ENCODE data around the gene PTPRF.

PTPRF gene

GRCh38 chr1:43513471-43514173, 17.1 kb upstream of the PTPRF start:
- DNase-seq (ENCODE audit: low spot score), result no peak

- DNase-seq (ENCODE audit: low spot score), result peak; percentile 55
Observed at GRCh38 chr1:43518935-43519686, 11.6 kb upstream of the PTPRF start.

GRCh38 chr1:43520100-43520778, 10.4 kb upstream of the PTPRF start:
- DNase-seq (ENCODE audit: low spot score), result peak; percentile 67

- no peak for DNase-seq (ENCODE audit: low spot score)
Observed at GRCh38 chr1:43521078-43521477, 9.6 kb upstream of the PTPRF start.

GRCh38 chr1:43521756-43522155, 8.9 kb upstream of the PTPRF start:
- no peak for DNase-seq (ENCODE audit: low spot score)

GRCh38 chr1:43522431-43522775, 8.3 kb upstream of the PTPRF start:
- DNase-seq (ENCODE audit: low spot score), result no peak

- no peak for DNase-seq (ENCODE audit: low spot score)
Observed at GRCh38 chr1:43522776-43523480, 7.8 kb upstream of the PTPRF start.

GRCh38 chr1:43524804-43525203, 5.9 kb upstream of the PTPRF start:
- no peak for DNase-seq (ENCODE audit: low spot score)

GRCh38 chr1:43526002-43526401, 4.7 kb upstream of the PTPRF start:
- DNase-seq (ENCODE audit: low spot score), result no peak

GRCh38 chr1:43527111-43527878, 3.4 kb upstream of the PTPRF start:
- no peak for DNase-seq (ENCODE audit: low spot score)

- peak; percentile 75 for DNase-seq (ENCODE audit: low spot score)
Observed at GRCh38 chr1:43529206-43529731, 1.4 kb upstream of the PTPRF start.

- peak; percentile 85 for DNase-seq (ENCODE audit: low spot score)
Observed at GRCh38 chr1:43531107-43531905, 623 bp downstream of the PTPRF start.

GRCh38 chr1:43531906-43532584, 1.4 kb downstream of the PTPRF start:
- DNase-seq (ENCODE audit: low spot score), result no peak

- DNase-seq (ENCODE audit: low spot score), result no peak
Observed at GRCh38 chr1:43532716-43533115, 2.0 kb downstream of the PTPRF start.

- no peak for DNase-seq (ENCODE audit: low spot score)
Observed at GRCh38 chr1:43533584-43533983, 2.9 kb downstream of the PTPRF start.

GRCh38 chr1:43534256-43534655, 3.6 kb downstream of the PTPRF start:
- DNase-seq (ENCODE audit: low spot score), result no peak

GRCh38 chr1:43536196-43536863, 5.6 kb downstream of the PTPRF start:
- DNase-seq (ENCODE audit: low spot score), result no peak

- no peak for DNase-seq (ENCODE audit: low spot score)
Observed at GRCh38 chr1:43536864-43537358, 6.2 kb downstream of the PTPRF start.

GRCh38 chr1:43537423-43538142, 6.9 kb downstream of the PTPRF start:
- no peak for DNase-seq (ENCODE audit: low spot score)
